Loucy (cell line): ENCODE results near the gene PUM1.

Experiments
- H2AFZ ChIP-seq: fragments of 200-600 bp; sonication (generic); 2 replicates; pipeline ENCODE4 v1.6.0; 2016; ENCODE audit warnings: antibody characterized with exemption, mild to moderate bottlenecking, low read length, moderate library complexity
- H3F3A ChIP-seq: fragments of 200-600 bp; 2 replicates; pipeline ENCODE4 v1.6.0; 2016; ENCODE audit warnings: antibody characterized with exemption, low read depth, mild to moderate bottlenecking
- H3K27me3 ChIP-seq: fragments of 200-600 bp; sonication (generic); 2 replicates; pipeline ENCODE4 v1.6.1; 2014; ENCODE audit warnings: low read length, mild to moderate bottlenecking; ENCODE audit not compliant: insufficient read depth, poor library complexity, severe bottlenecking
- H3K36me3 ChIP-seq: fragments of 200-600 bp; sonication (generic); 2 replicates; pipeline ENCODE4 v1.6.1; 2016; ENCODE audit warnings: low read length; ENCODE audit not compliant: insufficient read depth
- H3K4me1 ChIP-seq: fragments of 200-600 bp; sonication (generic); 2 replicates; pipeline ENCODE4 v1.5.1; 2014; ENCODE audit warnings: low read length, mild to moderate bottlenecking; ENCODE audit not compliant: insufficient read depth, poor library complexity, severe bottlenecking
- H3K4me2 ChIP-seq: fragments of 200-600 bp; sonication (generic); 2 replicates; pipeline ENCODE4 v1.6.0; 2014; ENCODE audit warnings: antibody characterized with exemption, low read length, low read depth, mild to moderate bottlenecking; ENCODE audit not compliant: poor library complexity, severe bottlenecking
- H3K4me3 ChIP-seq: fragments of 200-600 bp; sonication (generic); 2 replicates; pipeline ENCODE4 v1.5.1; 2014; ENCODE audit warnings: low read length, mild to moderate bottlenecking, mixed read lengths; ENCODE audit not compliant: poor library complexity, severe bottlenecking
- H3K79me2 ChIP-seq: fragments of 200-600 bp; sonication (generic); 2 replicates; pipeline ENCODE4 v1.6.1; 2014; ENCODE audit warnings: low read length; ENCODE audit not compliant: insufficient read depth
- H3K9ac ChIP-seq: fragments of 200-600 bp; sonication (generic); 2 replicates; pipeline ENCODE4 v1.6.0; 2014; ENCODE audit warnings: mild to moderate bottlenecking, low read depth, low read length, moderate library complexity; ENCODE audit not compliant: poor library complexity, severe bottlenecking
- H3K9me2 ChIP-seq: fragments of 200-600 bp; sonication (generic); replicated peaks from 2 replicates; pipeline ENCODE4 v1.6.1; 2016; ENCODE audit warnings: low read depth, low read length, mixed read lengths
- H3K9me3 ChIP-seq: fragments of 200-600 bp; sonication (generic); 2 replicates; pipeline ENCODE4 v1.6.1; 2014; ENCODE audit warnings: mild to moderate bottlenecking, antibody characterized with exemption, low read length, low read depth; ENCODE audit not compliant: insufficient read depth
- H4K20me1 ChIP-seq: fragments of 200-600 bp; sonication (generic); 2 replicates; pipeline ENCODE4 v1.6.0; 2014; ENCODE audit warnings: antibody characterized with exemption, low read length, mild to moderate bottlenecking; ENCODE audit not compliant: insufficient read depth, poor library complexity, severe bottlenecking
- CTCF ChIP-seq: fragments of 200-600 bp; sonication (generic); conservative IDR thresholded peaks from 2 replicates; pipeline ENCODE4 v1.5.1; 2014; ENCODE audit warnings: mild to moderate bottlenecking, antibody characterized with exemption, low read length
- EZH2phosphoT487 ChIP-seq: fragments of 200-600 bp; IDR thresholded peaks from 2 replicates; pipeline ENCODE4 v1.6.1; 2018; ENCODE audit warnings: antibody characterized with exemption, mild to moderate bottlenecking, moderate library complexity, borderline replicate concordance

PUM1 gene

GRCh38 chr1:30906631-30907441, 158.7 kb downstream of the PUM1 start:
- Histone ChIP-seq H2AFZ (no peak overlapping the region), H3K4me3 (no peak overlapping the region), H3K9me2 (no peaks in the 10 kb centered on the region), H3K79me2 (no peaks in the 10 kb centered on the region), H4K20me1 (no peaks in the 10 kb centered on the region), H3K4me1 (no peaks in the 10 kb centered on the region), H3K4me2 (no peak overlapping the region), H3K9ac (no peak overlapping the region), H3K36me3 (no peaks in the 10 kb centered on the region), H3K9me3 (no peaks in the 10 kb centered on the region), H3K27me3 (peaks cover 21% of the 10 kb centered on the region), H3F3A (no peaks in the 10 kb centered on the region)
- no peak for TF ChIP-seq CTCF
- no peak for TF ChIP-seq EZH2phosphoT487

- H3F3A ChIP-seq, result no peaks in the 10 kb centered on the region
- H3K4me2 ChIP-seq, result no peak overlapping the region
- no peaks in the 10 kb centered on the region for H4K20me1 ChIP-seq
- H2AFZ ChIP-seq, result no peak overlapping the region
- TF ChIP-seq CTCF, result no peak
- TF ChIP-seq EZH2phosphoT487, result no peak
- no peaks in the 10 kb centered on the region for H3K9me2 ChIP-seq
- no peak overlapping the region for H3K9ac ChIP-seq
- no peaks in the 10 kb centered on the region for H3K4me1 ChIP-seq
- no peaks in the 10 kb centered on the region for H3K9me3 ChIP-seq
- H3K79me2 ChIP-seq, result no peaks in the 10 kb centered on the region
- H3K4me3 ChIP-seq, result no peak overlapping the region
- H3K27me3 ChIP-seq, result peaks cover 21% of the 10 kb centered on the region
- no peaks in the 10 kb centered on the region for H3K36me3 ChIP-seq
These were observed 159.4 kb downstream of the PUM1 start for GRCh38 chr1:30905916-30906620.

GRCh38 chr1:30905403-30905802, 160.1 kb downstream of the PUM1 start:
- Histone ChIP-seq H3K79me2 (no peaks in the 10 kb centered on the region), H3K4me1 (no peaks in the 10 kb centered on the region), H3F3A (no peaks in the 10 kb centered on the region), H4K20me1 (no peaks in the 10 kb centered on the region), H3K9ac (no peak overlapping the region), H3K27me3 (peaks cover 21% of the 10 kb centered on the region), H3K9me2 (no peaks in the 10 kb centered on the region), H3K9me3 (no peaks in the 10 kb centered on the region), H3K4me3 (no peak overlapping the region), H3K36me3 (no peaks in the 10 kb centered on the region), H2AFZ (no peak overlapping the region), H3K4me2 (no peak overlapping the region)
- TF ChIP-seq CTCF, result no peak
- no peak for TF ChIP-seq EZH2phosphoT487
